Erythroblast (primary cell): ENCODE measurements around the gene GRIN2C.

ENCODE experiments used
- GATA1 ChIP-seq: IDR thresholded peaks from 2 replicates; pipeline ENCODE4 v1.6.1; 2011; ENCODE audit warnings: low read depth, mild to moderate bottlenecking, control low read depth, low read length, moderate library complexity
- POLR2A ChIP-seq: IDR thresholded peaks from 2 replicates; pipeline ENCODE4 v1.6.1; 2011; ENCODE audit warnings: mild to moderate bottlenecking, low read length

DNA sequence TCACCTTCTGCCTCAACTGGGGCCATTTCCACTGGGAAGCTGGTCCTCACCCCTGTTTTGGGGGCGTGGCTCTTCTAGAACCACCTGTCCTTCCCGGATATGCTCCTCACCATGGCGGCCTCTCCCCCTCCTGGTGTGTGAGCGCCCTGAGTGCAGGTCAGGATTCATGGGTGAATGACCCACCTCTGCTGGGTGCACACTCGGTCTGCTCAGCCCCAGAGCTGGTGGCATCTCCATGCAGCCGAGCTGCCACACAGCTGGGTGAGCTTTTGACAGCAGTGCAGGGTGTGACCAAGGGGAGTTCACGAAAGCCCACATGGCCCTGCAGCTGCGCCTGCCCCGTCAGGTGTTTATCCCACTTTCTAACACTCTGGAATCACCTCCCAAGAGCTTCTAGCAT, 27.3 kb downstream of the GRIN2C start:
- TF ChIP-seq POLR2A = no peak
- no peak for TF ChIP-seq GATA1
